ENCODE data around the gene LDB2. TPM values are rescaled to one million over a fixed set of nuclear protein-coding genes. Genes with fewer than 3 reads are reported as not detected.

The LDB2 gene
- total RNA-seq, 1 donor from 2014 or later, result not detected

DNA sequence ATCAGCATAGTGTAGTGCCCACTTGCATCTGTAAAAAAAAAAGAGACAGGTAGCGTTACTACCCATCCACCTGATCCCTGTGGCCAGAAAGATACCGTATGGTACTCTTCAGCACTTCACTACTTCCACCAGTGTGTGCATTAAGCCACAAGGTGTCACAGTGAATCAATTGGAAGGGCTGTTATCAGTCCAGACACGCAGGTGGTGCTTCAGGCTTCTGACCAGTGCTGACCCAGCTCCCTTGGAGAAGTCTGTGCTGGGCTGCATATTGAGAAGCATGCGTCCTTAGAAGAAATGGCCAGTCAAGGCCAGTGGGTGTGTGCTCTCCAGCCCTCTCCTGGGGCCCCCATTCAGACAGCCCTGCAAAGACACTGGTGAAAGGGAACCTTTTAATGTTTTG lies 10.6 kb downstream of the LDB2 start:
- intact Hi-C loops (cut with micrococcal nuclease), result no loop called here

DNA sequence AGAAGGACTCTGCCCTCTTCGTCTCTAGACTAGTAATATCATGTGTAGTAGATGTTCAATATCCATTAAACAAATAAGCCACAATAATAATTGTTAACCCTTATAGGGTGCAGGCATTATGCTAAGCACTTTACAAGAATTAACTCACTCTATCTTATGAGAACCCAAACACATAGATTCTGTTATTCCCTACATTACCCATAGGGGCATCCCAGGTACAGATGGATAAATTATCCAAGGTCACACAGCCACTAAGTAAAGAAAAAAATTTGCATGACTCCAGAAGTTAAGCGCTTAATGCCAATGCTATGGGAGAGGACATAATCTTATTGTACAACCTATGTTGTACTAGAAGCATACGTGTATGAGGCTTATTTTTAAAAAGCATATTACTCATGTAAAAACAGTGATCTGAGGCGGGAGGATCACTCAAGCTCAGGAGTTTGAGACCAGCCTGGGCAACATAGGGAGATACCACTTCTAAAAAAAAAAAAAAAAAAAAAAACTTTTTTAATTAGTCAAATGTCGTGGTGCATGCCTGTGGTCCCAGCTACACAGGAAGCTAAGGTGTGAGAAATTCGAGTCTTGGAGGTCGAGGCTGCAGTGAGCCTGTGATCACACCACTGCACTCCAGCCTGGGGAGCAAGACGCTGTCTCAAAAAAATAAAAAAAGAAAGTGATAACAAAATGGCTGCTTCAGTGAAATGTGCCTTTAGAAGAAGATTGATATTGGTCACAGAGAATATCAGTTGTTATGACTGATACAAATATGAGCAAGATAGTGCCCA lies 13.6 kb downstream of the LDB2 start:
- intact Hi-C loops (cut with micrococcal nuclease), result no loop called here

DNA sequence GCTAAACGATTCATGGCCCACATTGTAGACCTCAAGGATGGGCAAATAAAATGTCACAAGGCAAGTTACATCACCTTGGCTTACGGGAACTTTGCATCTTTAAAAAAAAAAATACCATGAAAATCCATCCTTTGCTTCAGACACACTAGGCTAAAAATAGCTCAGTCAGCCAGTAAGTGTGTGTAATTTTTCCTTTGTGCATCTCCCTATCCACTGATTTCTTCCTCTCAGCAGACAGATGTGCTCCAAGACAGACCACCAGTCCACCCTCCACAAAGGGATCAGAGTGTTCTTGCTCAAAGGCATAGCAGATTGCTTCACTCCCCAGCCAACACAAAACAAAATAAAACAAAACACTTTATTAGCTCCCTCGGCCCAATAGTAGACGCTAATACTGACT lies 14.6 kb downstream of the LDB2 start:
- intact Hi-C loops (cut with micrococcal nuclease), result no loop called here

DNA sequence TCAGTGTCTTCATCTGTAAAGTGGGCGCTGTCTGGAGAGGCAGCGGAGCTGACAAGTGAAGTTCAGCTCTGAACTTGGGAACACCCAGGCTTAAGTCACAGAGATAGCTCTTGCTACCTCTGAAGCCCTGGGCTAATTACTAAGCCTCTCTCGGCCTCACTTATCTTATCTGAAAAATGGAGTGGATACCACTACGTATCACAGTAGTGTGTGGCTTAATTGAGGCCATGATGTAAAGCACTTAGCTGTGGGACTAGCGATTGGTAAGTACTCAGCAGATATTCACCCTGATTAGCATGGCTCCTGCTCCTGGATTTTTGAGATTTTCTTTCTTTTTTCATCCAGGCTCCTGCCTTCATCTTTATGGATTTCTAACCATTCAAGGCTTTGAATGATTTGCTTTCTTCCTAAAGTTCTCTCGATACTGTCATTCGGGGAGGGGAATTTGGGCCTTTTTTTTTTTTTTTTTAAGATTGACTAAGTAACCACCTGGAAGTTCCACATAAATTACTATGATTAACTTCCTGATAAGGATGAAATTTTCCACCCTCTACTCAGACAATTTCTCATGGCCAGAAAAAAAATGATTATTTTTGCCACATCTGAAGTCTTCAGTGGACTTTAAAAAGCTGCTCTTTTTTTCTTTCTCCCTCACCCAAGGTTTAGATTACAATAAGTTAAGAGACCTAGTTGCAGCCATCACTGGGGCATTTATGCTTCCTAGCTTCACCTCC lies 17.1 kb downstream of the LDB2 start:
- intact Hi-C loops (cut with micrococcal nuclease), result no loop called here

DNA sequence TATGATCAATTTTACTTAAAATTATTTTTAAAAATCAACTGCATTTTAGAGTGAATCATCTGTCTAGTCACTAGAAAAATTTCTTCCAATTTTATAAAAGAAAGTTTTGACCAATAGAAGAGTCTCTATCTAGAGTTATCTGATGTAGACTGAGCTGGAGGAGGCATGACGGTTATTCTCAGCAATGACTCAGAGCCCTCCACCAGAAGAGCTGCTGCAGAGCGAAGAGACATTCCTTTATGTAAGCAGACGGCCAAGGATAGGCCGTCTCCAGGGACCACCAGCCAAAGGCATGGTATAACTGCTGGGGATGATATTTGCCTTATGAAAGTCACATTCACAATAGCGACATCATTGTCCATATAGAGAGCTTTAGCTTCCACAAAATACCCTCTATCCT lies 23.0 kb downstream of the LDB2 start:
- intact Hi-C loops (cut with micrococcal nuclease), result no loop called here

DNA sequence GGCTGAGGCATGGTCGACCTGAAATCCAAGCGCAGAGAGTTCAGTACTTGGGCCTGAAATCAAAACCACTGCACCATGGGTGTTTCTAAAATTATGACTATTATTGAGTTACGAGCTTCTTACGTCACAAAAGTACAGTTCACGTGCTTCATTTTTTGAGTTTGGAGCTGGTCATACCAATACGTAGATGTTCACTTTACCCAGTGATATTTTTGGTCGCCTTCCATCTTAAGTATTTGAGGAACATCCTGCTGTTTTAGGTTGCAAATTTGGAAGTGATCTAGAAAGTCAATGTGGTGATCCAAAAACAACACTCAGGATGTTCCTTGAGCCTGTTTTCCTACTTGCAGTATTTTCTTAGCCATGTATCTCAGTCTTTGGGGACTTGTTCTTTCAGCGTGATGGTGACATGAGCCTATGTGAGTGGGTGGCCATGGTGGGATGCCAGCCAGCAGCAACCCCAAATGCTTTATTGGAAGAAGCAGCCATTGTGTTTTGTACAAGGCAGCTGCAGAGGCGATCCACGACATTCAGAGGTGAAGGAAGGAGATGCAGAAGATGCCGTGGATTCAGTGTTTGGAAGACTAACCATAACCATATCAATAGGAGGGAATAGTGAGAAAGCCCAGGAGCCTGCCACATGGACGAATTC lies 28.7 kb downstream of the LDB2 start:
- intact Hi-C loops (cut with micrococcal nuclease), result no loop called here

DNA sequence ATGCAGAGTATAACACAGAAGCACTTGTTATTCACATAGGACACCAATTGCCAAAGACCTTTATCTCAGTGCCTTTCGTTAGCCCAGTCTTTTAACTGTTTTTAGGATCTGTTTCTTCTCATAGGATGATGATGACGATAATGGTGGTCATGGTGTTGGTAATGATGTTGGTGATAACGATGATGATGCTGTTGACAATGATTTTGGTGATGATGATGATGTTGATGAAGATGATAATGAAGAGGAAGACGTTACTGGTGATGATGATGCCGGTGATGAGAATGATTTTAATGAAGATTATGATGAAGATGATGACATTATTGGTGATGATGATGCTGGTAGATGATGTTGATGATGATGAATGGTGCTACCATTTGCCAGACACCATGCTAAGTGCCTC lies 29.8 kb downstream of the LDB2 start:
- intact Hi-C loops (cut with micrococcal nuclease), result no loop called here

DNA sequence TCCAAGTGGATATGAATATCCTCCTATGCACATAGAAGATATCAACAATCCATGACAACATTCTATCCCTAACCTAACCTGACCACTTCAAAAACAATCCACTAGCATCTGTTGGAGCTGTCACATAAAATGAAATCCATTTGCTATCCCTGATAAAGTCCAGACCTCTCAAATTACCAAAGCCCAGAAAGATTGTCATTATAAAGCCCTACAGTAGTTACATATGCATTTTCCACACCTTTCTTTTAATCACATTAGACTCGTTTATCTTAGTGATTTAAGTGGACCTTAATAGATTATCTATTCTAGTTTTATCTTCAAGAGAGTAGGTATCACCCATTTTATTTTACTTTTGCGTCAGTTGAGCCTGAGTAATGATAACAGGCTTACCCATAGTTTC lies 30.6 kb downstream of the LDB2 start:
- intact Hi-C loops (cut with micrococcal nuclease), result no loop called here

DNA sequence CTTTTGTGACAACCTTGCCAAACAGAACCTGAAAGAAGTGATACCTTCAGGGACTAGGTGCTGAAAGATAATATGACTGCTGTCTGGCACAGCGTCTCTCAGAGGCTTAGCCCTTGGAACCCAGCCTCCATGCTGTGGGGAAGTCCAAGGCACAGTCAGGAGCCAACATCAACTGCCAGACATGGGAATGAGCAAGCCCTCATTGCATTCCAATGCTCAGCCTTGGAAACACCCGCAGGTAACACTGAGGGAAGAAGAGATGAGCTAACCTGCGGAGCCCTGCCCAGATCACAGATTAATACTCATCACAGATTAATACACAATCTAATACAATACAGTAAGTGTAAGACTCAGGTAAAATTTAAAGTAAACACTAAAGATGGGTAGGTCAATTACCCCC lies 31.5 kb downstream of the LDB2 start:
- intact Hi-C loops (cut with micrococcal nuclease), result no loop called here

DNA sequence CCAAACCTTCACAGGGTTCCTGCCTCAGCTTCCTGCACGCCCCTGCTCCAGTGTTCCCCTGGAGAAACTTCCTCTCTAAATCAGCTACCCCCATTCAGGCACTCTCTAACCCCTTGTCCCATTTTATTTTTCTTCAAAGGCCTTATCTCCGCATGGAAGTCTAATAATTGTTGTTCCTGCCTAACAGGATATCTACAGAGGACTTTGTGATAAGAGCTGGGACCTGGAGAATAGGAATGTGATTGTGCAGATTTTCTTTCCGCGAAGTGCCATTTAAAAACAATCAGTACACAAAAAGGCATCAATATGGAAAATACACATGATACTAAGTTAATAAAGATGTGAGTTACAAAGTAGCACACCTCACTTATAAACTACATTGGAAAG lies 32.6 kb downstream of the LDB2 start:
- intact Hi-C loops (cut with micrococcal nuclease), result no loop called here

DNA sequence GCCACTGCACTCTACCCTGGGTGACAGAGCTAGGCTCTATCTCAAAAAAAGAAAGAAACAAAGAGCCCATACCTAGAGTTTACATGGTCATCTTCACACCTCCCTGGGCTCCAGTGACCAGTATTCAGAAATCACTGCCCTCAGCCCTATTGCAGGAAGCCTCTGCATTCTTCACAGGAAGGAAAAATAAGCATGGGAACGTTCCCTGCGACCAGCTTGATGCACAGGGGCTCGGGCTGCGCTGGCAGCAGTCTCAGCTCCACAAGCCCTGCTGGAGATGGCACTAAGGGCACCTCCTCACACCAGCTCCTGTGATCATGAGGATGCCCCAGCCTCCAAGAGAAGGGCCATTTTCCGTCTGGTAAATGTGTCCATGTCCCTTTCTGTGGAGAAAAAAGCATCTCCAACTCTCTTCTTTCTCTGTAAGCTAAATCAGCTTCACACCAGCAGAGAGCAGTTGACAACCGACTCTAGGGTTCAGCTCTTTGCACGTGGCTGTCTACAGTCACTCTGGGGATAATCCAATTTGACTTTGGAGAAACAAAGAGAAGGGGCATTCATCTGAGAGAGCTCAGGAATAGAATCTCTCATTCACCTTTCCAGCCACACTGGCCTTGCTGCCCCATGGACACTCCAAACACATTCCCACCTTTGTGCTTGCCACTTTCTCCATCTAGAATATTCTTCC lies 33.1 kb downstream of the LDB2 start:
- intact Hi-C loops (cut with micrococcal nuclease), result no loop called here

DNA sequence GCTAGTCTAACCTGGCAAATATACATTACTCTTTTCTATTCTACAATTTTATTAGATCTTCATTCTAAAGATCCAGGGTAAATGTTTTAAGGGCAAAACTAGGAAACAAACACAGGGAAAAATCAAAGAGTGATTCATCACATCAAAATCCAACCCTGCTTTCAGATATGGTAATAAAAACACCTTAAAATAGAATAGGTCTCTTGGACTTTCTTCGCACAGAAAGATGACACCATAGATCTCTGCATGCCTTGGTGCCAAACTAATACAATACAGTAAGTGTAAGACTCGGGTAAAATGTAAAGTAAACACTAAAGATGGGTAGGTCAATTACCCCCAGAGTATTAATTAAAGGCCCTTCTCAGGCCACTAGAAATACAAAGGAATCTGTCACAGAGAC lies 34.2 kb downstream of the LDB2 start:
- intact Hi-C loops (cut with micrococcal nuclease), result no loop called here

DNA sequence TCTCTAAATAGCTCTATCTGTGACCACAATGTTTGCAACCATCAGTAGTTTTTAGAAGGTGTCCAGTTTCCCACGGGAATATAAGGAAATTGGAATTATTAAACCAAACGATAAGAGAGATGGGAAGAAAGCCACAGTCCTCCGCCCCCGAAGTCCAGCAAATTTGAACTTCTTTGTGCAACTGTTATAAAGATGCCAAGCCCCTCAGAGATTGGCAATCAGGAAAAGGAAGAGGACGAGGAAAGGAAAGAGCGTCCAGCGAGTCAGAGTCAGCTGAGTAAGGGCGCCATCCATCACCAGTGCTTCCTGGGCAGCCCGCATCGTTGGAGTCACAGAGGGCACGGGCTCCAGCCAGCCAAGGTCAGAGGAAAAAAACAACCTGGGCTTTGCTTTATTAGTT lies 35.7 kb downstream of the LDB2 start:
- intact Hi-C loops (cut with micrococcal nuclease), result no loop called here

DNA sequence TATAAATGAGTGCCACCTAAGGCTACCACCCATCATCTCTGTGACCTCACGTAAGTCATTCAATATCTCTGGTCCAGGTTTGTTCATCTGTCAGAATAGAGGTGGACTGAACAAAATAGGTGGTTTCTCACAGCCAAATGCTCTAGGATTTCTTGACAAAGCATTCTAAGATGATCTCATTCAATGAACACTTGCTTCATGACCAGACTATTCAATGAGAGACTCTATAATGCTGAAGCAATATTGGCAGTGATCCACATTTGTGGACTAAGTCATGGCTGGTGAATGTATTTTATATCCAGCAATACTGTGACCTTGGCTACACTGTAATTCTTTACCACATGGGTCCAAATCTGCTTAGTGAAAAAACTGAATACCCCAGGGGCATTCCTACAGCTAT lies 37.9 kb downstream of the LDB2 start:
- intact Hi-C loops (cut with micrococcal nuclease), result no loop called here

DNA sequence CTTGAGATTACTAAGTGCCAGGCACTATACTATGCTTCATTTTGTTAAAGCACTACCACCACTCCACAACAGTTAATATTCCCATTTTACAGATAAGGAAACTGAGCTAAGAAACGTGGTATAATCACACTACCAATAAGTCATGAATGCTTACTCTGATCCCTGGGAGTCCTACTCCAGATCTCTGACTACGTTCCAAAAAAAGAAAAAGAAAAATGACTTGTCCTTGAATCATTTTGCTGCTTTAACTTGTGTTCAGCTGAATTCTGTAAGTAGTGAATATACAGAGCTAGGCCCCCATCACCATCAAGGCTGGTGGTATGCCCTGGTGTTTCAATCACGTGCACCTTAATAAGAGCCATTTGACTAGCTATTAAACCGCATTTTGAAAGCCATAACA lies 39.4 kb downstream of the LDB2 start:
- intact Hi-C loops (cut with micrococcal nuclease), result no loop called here

DNA sequence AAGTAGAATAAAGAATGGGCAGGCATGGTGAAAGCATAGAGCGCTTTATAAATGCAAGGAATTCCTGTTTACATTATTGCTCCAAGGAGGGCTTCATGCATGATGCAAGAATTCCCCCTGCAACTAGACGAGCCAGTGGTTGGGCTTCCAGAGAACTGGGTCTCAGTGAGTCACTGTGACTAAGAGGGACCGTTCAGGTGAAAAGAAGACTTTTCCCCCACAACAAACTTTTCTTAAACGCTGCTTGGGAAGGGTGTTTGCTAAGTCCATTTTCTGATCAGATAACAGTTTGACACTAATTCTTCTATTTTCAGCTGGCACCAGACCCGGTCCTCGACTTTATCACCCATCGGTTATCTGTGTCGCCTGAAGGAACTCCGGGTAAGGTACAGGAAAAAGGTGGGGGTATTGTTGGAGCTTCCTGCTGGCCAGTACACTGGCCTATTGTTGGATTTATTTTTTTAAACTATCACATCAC lies 40.1 kb downstream of the LDB2 start:
- intact Hi-C loops (cut with micrococcal nuclease), result no loop called here

DNA sequence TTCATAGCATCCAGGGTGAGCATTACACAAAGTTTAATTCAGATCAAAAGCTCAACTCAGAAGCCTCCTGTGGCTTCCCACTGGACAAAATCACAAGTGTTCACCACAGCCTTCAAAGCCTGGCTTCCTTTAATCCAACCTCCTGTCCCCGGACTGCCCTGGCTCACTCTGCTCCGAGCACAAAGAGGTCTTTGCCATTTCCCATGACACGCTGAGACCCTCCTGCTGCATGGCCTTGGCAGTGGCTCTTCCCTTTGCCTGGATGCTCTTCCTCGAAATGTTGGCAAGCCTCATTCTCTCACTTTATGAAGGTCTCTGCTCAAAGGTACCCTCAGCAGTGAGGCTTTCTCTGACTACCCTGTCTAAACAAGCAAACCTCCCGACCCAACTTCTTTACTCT lies 41.0 kb downstream of the LDB2 start:
- intact Hi-C loops (cut with micrococcal nuclease), result no loop called here

DNA sequence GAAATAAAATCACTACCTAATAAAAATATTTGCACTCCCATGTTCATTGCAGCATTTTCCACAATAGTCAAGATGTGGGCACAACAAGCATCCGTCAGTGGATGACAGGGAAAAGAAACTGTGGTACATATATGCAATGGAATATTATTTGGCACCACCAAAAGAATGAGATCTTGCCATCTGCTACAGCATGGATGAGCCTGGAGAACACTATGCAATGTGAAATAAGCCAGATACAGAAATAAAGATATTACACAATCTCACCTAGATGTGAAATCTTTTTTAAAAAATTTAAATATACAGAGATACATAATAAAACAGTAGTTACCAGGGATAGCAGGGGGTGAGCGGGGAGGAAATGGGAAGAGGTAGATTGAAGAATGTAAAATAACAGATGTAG lies 44.8 kb downstream of the LDB2 start:
- intact Hi-C loops (cut with micrococcal nuclease), result no loop called here

DNA sequence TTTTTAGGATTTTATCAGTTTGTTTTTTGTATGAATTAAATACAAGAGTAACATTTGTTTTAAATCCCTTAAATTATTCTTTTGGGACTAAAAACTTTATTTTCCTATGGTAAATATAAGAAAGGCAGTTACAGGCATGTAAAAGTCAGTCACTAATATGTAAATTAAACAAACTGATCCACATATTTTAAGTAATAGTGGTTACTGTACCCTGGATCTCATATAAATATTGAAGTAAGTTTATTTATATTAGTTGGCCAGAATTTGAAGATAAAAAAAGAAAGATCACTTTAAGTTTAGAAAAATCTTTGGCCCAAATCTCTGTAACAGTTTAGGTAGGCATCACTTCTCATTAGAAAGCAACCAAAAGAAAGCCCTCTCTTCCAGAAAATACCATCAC lies 45.8 kb downstream of the LDB2 start:
- intact Hi-C loops (cut with micrococcal nuclease), result no loop called here

DNA sequence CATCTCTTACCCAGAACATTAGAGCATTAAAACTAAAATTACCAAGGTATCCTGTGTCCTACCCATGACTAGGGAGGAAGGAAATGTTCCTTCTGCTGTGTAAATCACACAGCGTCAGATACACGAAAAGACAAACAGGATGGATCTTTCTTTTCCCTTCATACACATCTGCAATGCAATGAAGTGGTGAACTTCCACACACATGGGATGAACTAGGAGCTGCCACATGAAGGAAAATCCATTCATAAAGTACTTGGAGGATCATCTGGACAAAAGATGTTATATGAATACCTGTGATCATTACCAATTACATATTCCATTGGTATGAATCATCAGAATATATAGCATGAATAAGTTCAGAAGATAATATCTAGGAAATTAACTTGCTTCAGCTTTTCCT lies 46.2 kb downstream of the LDB2 start:
- intact Hi-C loops (cut with micrococcal nuclease), result no loop called here

DNA sequence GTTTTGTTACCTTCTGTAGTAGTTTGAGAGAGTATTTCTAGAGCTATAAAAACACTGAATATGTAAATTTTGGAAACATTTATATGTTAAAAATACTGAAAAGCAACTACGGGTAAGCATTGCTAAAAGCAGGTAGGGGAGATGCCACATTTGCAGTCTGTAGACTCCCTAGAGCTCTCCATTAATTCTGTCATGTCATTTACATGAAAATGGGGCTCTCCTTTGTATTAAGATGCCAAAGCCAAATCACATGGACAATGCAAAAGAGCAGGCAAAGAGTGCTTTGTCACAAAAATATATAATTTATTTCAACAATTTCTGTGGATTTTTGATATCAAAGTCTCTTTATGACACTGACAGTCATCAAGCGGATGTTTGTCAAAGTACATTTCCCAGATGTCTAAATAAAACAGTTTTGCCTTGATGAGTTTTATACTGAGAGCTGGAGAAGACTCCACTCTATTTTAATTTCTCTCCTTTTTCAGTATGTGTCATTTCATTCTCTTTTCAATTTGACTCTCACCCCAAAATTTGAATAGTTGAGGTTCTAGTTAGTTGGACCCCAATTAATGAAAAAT lies 51.8 kb downstream of the LDB2 start:
- intact Hi-C loops (cut with micrococcal nuclease), result no loop called here

All from T-helper 1 cell treated with Interleukin-12 subunit alpha and Interleukin-12 subunit beta and Interleukin-4 antibody, amounts not matched to agents 30 ng/mL and 1 ng/mL, for 36 hours (primary cell).